ACC112 (cell line): ENCODE results near the gene TANC1.
A peak's percentile ranks its signal among the peaks of the same experiment; 100 is the strongest.

Source experiments
- H2AFZ ChIP-seq: fragments of 200-600 bp; sonication (generic); one replicate; pipeline ENCODE4 v1.6.0; 2017; ENCODE audit warnings: antibody characterized with exemption, low read length; ENCODE audit not compliant: unreplicated experiment
- H3K27ac ChIP-seq: fragments of 200-600 bp; sonication (generic); 2 replicates; pipeline ENCODE4 v1.5.1; 2014; ENCODE audit warnings: low read depth, mild to moderate bottlenecking, antibody characterized with exemption, low read length, moderate library complexity
- H3K27me3 ChIP-seq: fragments of 200-600 bp; sonication (generic); 2 replicates; pipeline ENCODE4 v1.6.1; 2014; ENCODE audit warnings: mild to moderate bottlenecking, antibody characterized with exemption, low read length, moderate library complexity, mixed read lengths; ENCODE audit not compliant: insufficient read depth
- H3K36me3 ChIP-seq: fragments of 200-600 bp; sonication (generic); 2 replicates; pipeline ENCODE4 v1.6.1; 2016; ENCODE audit warnings: mild to moderate bottlenecking, antibody characterized with exemption, low read length, moderate library complexity, mixed read lengths; ENCODE audit not compliant: insufficient read depth
- H3K4me1 ChIP-seq: fragments of 200-600 bp; sonication (generic); one replicate; pipeline ENCODE4 v1.6.1; 2016; ENCODE audit warnings: low read length, mixed read lengths; ENCODE audit not compliant: insufficient read depth, unreplicated experiment, control insufficient read depth
- H3K4me3 ChIP-seq: fragments of 200-600 bp; sonication (generic); 2 replicates; pipeline ENCODE4 v1.5.1; 2014; ENCODE audit warnings: mild to moderate bottlenecking, low read depth, low read length
- H3K79me2 ChIP-seq: fragments of 200-600 bp; sonication (generic); one replicate; pipeline ENCODE4 v1.6.0; 2016; ENCODE audit warnings: low read length; ENCODE audit not compliant: control insufficient read depth, unreplicated experiment, insufficient read depth

Gene TANC1

GRCh38 chr2:159054032-159054334, 85.5 kb downstream of the TANC1 start:
- Histone ChIP-seq H3K4me3 (no peak overlapping the region), H3K27ac (no peak overlapping the region), H3K36me3 (no peaks in the 10 kb centered on the region), H3K27me3 (no peaks in the 10 kb centered on the region), H3K79me2 (peaks cover 18% of the 10 kb centered on the region), H3K4me1 (peaks cover 5% of the 10 kb centered on the region), H2AFZ (no peak overlapping the region)

DNA sequence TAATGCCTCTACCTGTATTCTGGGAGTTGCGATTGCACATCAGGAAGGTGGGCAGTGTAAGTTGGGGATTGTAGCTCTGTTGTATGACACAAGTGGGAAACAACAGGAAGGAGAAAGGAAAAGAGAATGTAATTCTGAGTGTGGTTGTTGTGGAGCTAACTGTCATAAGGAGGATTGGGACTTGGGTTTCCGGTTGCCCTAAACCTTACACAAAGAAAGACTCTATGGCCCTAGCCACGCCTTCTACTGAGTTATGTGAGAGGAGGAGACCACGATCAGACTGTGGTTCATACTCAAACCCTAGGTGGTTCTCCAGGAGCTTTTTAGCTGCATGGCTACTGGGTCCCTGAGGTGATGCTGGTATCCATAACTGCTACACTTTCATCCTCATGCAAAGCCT, 86.5 kb downstream of the TANC1 start:
- Histone ChIP-seq H3K4me1 (peaks cover 5% of the 10 kb centered on the region), H3K79me2 (peaks cover 15% of the 10 kb centered on the region), H2AFZ (no peak overlapping the region), H3K36me3 (no peaks in the 10 kb centered on the region), H3K27me3 (no peaks in the 10 kb centered on the region), H3K4me3 (no peak overlapping the region), H3K27ac (no peak overlapping the region)

- peaks cover 15% of the 10 kb centered on the region for H3K4me1 ChIP-seq
- H3K27me3 ChIP-seq = no peaks in the 10 kb centered on the region
- no peak overlapping the region for H2AFZ ChIP-seq
- H3K79me2 ChIP-seq = peaks cover 5% of the 10 kb centered on the region
- H3K4me3 ChIP-seq = no peak overlapping the region
- H3K36me3 ChIP-seq = no peaks in the 10 kb centered on the region
- no peak overlapping the region for H3K27ac ChIP-seq
Observed at GRCh38 chr2:159060518-159060917, 92.1 kb downstream of the TANC1 start.

GRCh38 chr2:159063677-159064076, 95.2 kb downstream of the TANC1 start:
- no peaks in the 10 kb centered on the region for H3K27me3 ChIP-seq
- no peaks in the 10 kb centered on the region for H3K36me3 ChIP-seq
- H3K79me2 ChIP-seq = peaks cover 5% of the 10 kb centered on the region
- H2AFZ ChIP-seq = no peak overlapping the region
- no peak overlapping the region for H3K27ac ChIP-seq
- peaks cover 19% of the 10 kb centered on the region for H3K4me1 ChIP-seq
- H3K4me3 ChIP-seq = no peak overlapping the region

- no peak overlapping the region for H3K4me3 ChIP-seq
- H3K79me2 ChIP-seq = peaks cover 5% of the 10 kb centered on the region
- no peak overlapping the region for H2AFZ ChIP-seq
- H3K36me3 ChIP-seq = no peaks in the 10 kb centered on the region
- no peak overlapping the region for H3K27ac ChIP-seq
- H3K27me3 ChIP-seq = no peaks in the 10 kb centered on the region
- H3K4me1 ChIP-seq = peaks cover 27% of the 10 kb centered on the region
Observed at GRCh38 chr2:159064446-159065301, 96.2 kb downstream of the TANC1 start.

DNA sequence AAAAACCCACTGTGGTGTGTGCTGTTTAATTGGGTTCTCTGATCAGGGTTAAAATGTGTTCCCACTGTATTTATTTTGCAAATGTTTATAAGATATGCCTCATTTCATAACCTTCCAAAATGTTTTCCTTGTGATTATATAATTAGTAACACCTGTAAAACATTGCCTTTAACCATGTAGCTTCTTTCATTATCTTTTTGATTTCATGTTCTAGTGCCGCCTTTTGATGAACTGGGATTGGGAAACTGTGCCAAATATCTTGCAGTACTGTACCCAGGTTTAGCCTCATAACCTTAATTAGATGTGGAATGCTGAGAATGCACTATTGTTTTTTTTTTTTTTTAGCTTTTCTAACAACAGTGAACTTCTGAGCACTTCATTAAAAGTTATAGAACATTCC, 96.9 kb downstream of the TANC1 start:
- Histone ChIP-seq H3K36me3 (0 out of 2 replicates have a peak, but pooled peaks cover 2% of the 10 kb centered on the region), H3K27ac (no peak overlapping the region), H3K27me3 (no peaks in the 10 kb centered on the region), H3K4me3 (no peak overlapping the region), H3K79me2 (peaks cover 5% of the 10 kb centered on the region), H2AFZ (no peak overlapping the region), H3K4me1 (peaks cover 34% of the 10 kb centered on the region)

- H3K4me1 ChIP-seq = peaks cover 35% of the 10 kb centered on the region
- peaks cover 5% of the 10 kb centered on the region for H3K79me2 ChIP-seq
- no peaks in the 10 kb centered on the region for H3K27me3 ChIP-seq
- H3K36me3 ChIP-seq = 0 out of 2 replicates have a peak, but pooled peaks cover 7% of the 10 kb centered on the region
- no peak overlapping the region for H3K4me3 ChIP-seq
- no peak overlapping the region for H3K27ac ChIP-seq
- H2AFZ ChIP-seq = no peak overlapping the region
Observed at GRCh38 chr2:159065891-159066290, 97.5 kb downstream of the TANC1 start.

DNA sequence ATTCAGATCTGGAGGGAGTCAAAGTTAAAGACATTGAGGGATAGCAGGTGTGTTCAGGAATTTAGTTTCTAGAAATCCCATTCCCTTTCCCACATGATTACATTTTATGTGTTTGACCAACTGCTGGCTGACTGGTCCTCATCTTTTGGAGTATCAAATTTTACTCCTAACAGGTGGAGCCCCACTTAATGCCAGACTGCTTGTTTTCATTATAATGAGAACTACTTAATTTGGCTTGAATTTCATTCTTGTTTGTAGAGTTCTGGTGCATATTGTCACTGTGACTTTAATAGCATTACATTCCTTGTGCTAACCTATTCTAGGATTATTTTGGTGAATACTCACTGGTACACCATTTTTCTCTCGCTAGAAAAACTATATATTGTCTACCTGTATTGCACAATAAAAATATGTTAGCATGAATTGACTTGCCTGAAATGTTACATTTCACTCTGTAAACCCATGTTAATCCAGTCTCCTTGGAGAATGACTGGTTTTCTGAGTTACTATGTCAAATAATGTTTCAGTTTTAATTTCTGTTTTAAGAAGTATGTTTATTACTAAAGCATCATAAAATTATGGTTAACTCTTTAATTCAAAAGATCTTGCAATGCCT, 98.2 kb downstream of the TANC1 start:
- Histone ChIP-seq H3K27me3 (no peaks in the 10 kb centered on the region), H2AFZ (no peak overlapping the region), H3K4me3 (no peak overlapping the region), H3K4me1 (peaks cover 35% of the 10 kb centered on the region), H3K27ac (no peak overlapping the region), H3K79me2 (peaks cover 5% of the 10 kb centered on the region), H3K36me3 (0 out of 2 replicates have a peak, but pooled peaks cover 7% of the 10 kb centered on the region)

DNA sequence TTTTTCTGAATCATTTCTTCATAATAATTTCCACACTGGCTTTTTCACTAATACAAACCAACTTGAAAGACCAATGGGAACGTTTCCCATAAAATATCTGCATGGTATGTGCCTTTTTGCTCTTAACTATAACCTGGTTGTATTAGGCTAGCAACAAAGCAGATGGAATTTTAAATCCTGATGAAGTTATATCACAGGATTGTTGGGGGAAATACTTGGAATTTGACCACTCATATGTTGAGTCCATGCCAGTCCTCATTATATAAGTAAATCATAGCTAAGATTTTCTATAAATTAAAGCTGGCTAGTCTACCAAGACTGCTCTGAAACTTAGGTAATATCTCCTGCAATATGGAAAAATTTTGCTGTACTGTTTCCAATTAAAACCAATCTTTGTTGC, 99.5 kb downstream of the TANC1 start:
- no peaks in the 10 kb centered on the region for H3K27me3 ChIP-seq
- H3K4me1 ChIP-seq = peaks cover 38% of the 10 kb centered on the region
- no peak overlapping the region for H3K27ac ChIP-seq
- no peak overlapping the region for H3K4me3 ChIP-seq
- no peak overlapping the region for H2AFZ ChIP-seq
- H3K79me2 ChIP-seq = peaks cover 5% of the 10 kb centered on the region
- H3K36me3 ChIP-seq = 0 out of 2 replicates have a peak, but pooled peaks cover 7% of the 10 kb centered on the region

DNA sequence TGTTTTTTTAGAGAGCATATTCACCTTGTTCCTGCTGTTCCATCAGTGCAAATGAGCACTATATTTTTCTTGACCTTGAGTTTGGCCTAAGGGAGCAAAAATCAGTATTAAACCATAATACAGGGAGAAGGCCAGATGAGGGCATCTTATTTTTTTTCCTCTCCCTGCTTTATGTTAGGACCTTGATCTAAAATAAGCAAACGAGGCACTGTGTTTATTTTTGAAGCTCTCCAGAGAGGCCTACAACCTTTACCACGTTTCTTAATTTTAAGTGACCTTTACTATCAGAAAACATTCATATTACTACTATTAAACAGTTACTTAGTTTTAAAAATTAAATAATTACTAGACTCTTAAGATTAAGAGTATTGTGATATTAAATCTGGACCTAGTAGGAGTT, 100.8 kb downstream of the TANC1 start:
- H3K4me3 ChIP-seq = no peak overlapping the region
- H3K4me1 ChIP-seq = peaks cover 48% of the 10 kb centered on the region
- H3K36me3 ChIP-seq = 0 out of 2 replicates have a peak, but pooled peaks cover 7% of the 10 kb centered on the region
- no peaks in the 10 kb centered on the region for H3K27me3 ChIP-seq
- H2AFZ ChIP-seq = no peak overlapping the region
- H3K79me2 ChIP-seq = no peaks in the 10 kb centered on the region
- H3K27ac ChIP-seq = peak overlapping the region; percentile 78

GRCh38 chr2:159070235-159070634, 101.8 kb downstream of the TANC1 start:
- Histone ChIP-seq H2AFZ (no peak overlapping the region), H3K79me2 (peaks cover 3% of the 10 kb centered on the region), H3K27ac (peak overlapping the region; percentile 78), H3K4me1 (peaks cover 38% of the 10 kb centered on the region), H3K4me3 (no peak overlapping the region), H3K27me3 (no peaks in the 10 kb centered on the region), H3K36me3 (0 out of 2 replicates have a peak, but pooled peaks cover 7% of the 10 kb centered on the region)
